Measurements from ENCODE around the gene PRX. TPM values are rescaled to one million over a fixed set of nuclear protein-coding genes. Genes with fewer than 3 reads are reported as not detected.
"Not testable (repeated sequence)": the region's sequence is repeated elsewhere in the genome, so short reads cannot be mapped to it uniquely, and the experiment has no call there.

PRX gene
- total RNA-seq, 2 donors from 2014 or later, result 3.4 to 3.7 TPM

DNA sequence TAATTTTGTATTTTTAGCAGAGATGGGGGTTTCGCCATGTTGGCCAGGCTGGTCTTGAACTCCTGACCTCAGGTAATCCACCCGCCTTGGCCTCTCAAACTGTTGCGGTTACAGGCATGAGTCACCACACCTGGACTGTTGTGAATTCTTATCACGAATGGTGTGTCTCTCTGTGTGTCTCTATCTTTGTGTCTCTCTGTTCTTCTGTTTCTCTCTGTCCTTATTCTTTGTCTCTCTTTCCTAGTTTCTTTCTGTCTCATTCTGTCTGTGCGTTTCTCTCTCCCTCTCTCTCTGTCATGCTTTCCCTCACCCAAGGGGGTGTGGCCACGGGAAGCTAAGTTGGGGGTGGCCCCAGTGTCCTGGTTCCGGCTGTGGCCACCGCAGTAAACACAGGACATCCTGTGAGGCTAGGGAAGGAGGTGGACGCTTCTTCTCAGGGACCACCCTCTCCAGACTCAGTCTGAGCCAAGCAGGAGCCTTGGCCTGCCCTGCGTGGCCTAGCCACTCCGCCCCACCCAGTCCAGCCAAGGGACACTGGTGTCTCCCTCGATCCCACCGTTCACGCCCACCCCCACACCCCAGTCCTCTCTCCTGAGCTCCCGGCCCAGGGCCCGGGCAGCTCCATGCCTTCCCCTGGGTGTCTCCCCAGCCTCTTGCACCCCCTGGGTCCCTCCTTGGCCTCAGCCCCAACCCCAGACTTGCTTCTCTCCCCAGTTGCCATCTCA, 3.9 kb upstream of the PRX start:
- ATAC-seq (replicated peaks in 1 of 2) (no peak), DNase-seq (no peak)
- peak overlapping the region in 1 of 2 donors; percentile 6 for H3K4me3 Mint-ChIP-seq
- H3K27ac Mint-ChIP-seq, result peak overlapping the region; percentile 5
- H3K36me3 Mint-ChIP-seq (ENCODE audit: insufficient read depth in 2 of 2), result no peaks in the 10 kb centered on the region
- H3K27me3 Mint-ChIP-seq (ENCODE audit: low read depth), result peaks cover 5% of the 10 kb centered on the region
- peaks cover 34% of the 10 kb centered on the region for H3K4me1 Mint-ChIP-seq (ENCODE audit: low read depth)
- no peaks in the 10 kb centered on the region for H3K9me3 Mint-ChIP-seq

DNA sequence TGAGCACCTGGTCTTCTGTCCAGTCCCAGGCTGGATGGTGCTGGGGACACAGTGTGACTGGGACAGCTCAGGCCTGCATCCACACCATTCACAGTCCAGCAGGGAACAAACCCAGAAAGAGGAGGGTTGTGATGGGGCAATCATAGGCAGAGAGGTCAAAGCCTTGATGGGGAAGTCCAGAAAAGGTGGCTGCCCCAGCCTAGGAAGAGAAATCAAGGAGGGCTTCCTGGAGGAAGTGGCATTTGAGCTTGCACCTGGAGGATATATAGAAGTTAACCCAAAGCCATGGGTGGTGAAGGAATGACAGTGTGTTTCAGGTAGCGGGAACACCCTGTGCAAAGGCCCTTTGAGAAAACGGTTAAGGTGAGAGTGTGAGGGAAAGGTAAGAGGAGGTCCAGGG, 2.6 kb upstream of the PRX start:
- Mint-ChIP-seq H3K9me3 (no peaks in the 10 kb centered on the region), H3K36me3 (ENCODE audit: insufficient read depth in 2 of 2) (no peaks in the 10 kb centered on the region), H3K27ac (no peak overlapping the region), H3K4me3 (no peak overlapping the region), H3K4me1 (ENCODE audit: low read depth) (peaks cover 25% of the 10 kb centered on the region), H3K27me3 (ENCODE audit: low read depth) (peaks cover 5% of the 10 kb centered on the region)
- ATAC-seq (replicated peaks in 1 of 2) (no peak), DNase-seq (no peak)

GRCh38 chr19:40414542-40415535, 1.7 kb upstream of the PRX start:
- ATAC-seq (replicated peaks in 1 of 2), result no peak
- Mint-ChIP-seq H3K9me3 (no peaks in the 10 kb centered on the region), H3K36me3 (ENCODE audit: insufficient read depth in 2 of 2) (no peaks in the 10 kb centered on the region), H3K4me3 (no peak overlapping the region), H3K27me3 (ENCODE audit: low read depth) (peaks cover 5% of the 10 kb centered on the region), H3K4me1 (ENCODE audit: low read depth) (peaks cover 23% of the 10 kb centered on the region), H3K27ac (no peak overlapping the region)
- no peak for DNase-seq

DNA sequence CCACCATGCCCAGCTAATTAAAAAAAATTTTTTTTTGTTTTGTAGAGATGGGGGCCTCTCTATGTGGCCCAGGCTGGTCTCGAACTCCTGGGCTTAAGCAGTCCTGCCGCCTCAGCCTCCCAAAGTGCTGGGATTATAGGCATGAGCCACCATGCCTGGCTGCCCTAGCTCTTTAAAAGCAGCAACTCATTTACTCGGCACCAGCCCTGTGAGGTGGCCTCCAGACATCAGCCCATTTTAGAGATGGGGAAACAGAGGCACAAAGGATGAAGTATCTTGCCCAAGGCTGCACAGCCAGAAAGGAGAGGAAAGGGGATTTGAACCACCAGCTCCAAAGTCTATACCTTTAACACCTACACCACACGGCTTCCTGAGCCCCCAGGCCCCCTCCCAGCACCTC, 312 bp downstream of the PRX start:
- DNase-seq (no peak), ATAC-seq (replicated peaks in 1 of 2) (no peak)
- H3K9me3 Mint-ChIP-seq, result no peaks in the 10 kb centered on the region
- H3K4me3 Mint-ChIP-seq, result no peak overlapping the region
- H3K4me1 Mint-ChIP-seq (ENCODE audit: low read depth), result peaks cover 13% of the 10 kb centered on the region
- H3K36me3 Mint-ChIP-seq (ENCODE audit: insufficient read depth in 2 of 2), result no peaks in the 10 kb centered on the region
- H3K27ac Mint-ChIP-seq, result no peak overlapping the region
- no peaks in the 10 kb centered on the region for H3K27me3 Mint-ChIP-seq (ENCODE audit: low read depth)

GRCh38 chr19:40411958-40412499, 1.1 kb downstream of the PRX start:
- ATAC-seq (replicated peaks in 1 of 2) (no peak), DNase-seq (no peak)
- Mint-ChIP-seq H3K9me3 (no peaks in the 10 kb centered on the region), H3K36me3 (ENCODE audit: insufficient read depth in 2 of 2) (no peaks in the 10 kb centered on the region), H3K4me3 (no peak overlapping the region), H3K27ac (no peak overlapping the region), H3K4me1 (ENCODE audit: low read depth) (peaks cover 12% of the 10 kb centered on the region), H3K27me3 (ENCODE audit: low read depth) (no peaks in the 10 kb centered on the region)

GRCh38 chr19:40411125-40411842, 1.9 kb downstream of the PRX start:
- H3K9me3 Mint-ChIP-seq, result no peaks in the 10 kb centered on the region
- ATAC-seq (replicated peaks in 1 of 2), result no peak
- no peaks in the 10 kb centered on the region for H3K36me3 Mint-ChIP-seq (ENCODE audit: insufficient read depth in 2 of 2)
- no peaks in the 10 kb centered on the region for H3K27me3 Mint-ChIP-seq (ENCODE audit: low read depth)
- no peak overlapping the region for H3K27ac Mint-ChIP-seq
- no peak overlapping the region for H3K4me3 Mint-ChIP-seq
- H3K4me1 Mint-ChIP-seq (ENCODE audit: low read depth), result peaks cover 8% of the 10 kb centered on the region
- no peak for DNase-seq

DNA sequence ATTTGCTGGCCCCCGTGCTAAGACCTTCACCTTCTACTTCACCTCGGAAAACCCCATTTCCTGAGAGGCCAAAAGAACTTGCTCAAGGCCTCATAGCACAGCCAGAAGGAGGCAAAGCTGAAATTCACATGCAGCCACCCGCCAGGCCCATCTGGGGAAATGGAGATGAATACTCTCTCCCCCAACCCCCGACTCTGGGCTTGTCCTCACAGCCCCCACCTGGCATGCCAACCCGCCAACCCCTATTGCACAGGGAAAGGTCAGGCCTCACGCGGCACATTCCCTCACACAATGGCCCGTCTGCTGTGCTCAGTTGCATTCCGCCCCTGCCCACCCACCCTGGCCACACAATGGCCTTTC, 3.2 kb downstream of the PRX start:
- ATAC-seq (replicated peaks in 1 of 2), result no peak
- H3K27ac Mint-ChIP-seq, result no peak overlapping the region
- H3K36me3 Mint-ChIP-seq (ENCODE audit: insufficient read depth in 2 of 2), result no peaks in the 10 kb centered on the region
- H3K4me3 Mint-ChIP-seq, result no peak overlapping the region
- DNase-seq, result no peak
- H3K4me1 Mint-ChIP-seq (ENCODE audit: low read depth), result peaks cover 8% of the 10 kb centered on the region
- H3K9me3 Mint-ChIP-seq, result no peaks in the 10 kb centered on the region
- no peaks in the 10 kb centered on the region for H3K27me3 Mint-ChIP-seq (ENCODE audit: low read depth)

- not testable (repeated sequence) for ATAC-seq (replicated peaks in 1 of 2); H3K4me3 Mint-ChIP-seq; DNase-seq; H3K36me3 Mint-ChIP-seq (ENCODE audit: insufficient read depth in 2 of 2); H3K27ac Mint-ChIP-seq; H3K27me3 Mint-ChIP-seq (ENCODE audit: low read depth); H3K9me3 Mint-ChIP-seq
- peaks cover 18% of the 10 kb centered on the region for H3K4me1 Mint-ChIP-seq (ENCODE audit: low read depth)
Observed at GRCh38 chr19:40408598-40408925, 4.6 kb downstream of the PRX start.

DNA sequence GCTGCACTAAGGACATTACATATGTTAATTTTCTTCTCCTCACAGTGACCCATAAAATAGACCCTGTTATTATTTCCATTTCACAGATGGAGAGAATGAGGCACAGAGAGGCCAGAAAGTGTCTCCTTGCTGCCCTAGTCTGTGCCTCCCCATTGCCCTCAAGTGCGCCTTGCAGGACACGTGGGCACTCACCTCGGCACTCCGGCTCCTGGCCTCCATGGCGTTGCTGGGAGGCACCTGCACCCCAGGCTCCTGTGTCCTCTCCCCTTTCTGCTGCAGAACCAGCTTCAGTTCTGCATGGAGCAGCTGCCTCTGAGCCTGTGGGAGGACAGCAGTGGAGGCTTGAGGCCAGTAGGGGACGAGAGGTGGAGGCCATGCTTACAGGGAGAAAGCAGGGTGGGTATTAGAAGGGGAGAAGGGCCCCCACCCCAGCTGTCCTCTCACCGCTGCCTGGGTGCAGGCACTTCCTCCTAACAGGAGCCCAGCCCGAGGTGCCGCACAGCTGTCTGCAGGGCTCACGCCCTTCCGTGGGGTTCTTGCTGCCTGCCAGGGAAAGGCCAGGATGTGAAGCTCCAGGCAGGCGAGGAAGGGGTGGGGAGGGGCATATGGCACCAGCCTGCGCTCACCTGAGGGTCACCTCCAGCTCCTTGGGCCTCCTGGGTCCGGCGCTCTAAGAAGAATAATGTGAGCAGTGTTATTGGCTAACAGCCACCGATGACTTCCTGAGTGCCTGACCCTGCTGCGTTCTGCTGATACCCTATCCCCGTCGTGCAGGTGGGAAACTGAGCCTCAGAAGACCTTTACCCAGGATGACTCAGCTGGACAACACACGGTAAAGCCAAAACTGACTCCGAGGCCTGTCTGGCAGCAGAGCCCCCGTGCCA, 5.2 kb downstream of the PRX start:
- no peak for ATAC-seq (replicated peaks in 1 of 2)
- DNase-seq, result no peak
- Mint-ChIP-seq H3K36me3 (ENCODE audit: insufficient read depth in 2 of 2) (no peaks in the 10 kb centered on the region), H3K4me3 (no peak overlapping the region), H3K4me1 (ENCODE audit: low read depth) (peaks cover 24% of the 10 kb centered on the region), H3K27me3 (ENCODE audit: low read depth) (no peaks in the 10 kb centered on the region), H3K9me3 (no peaks in the 10 kb centered on the region), H3K27ac (no peak overlapping the region)

- ATAC-seq (replicated peaks in 1 of 2) (peak; percentile 67 to 75), DNase-seq (peak; percentile 90)
- no peak overlapping the region for H3K27ac Mint-ChIP-seq
- no peaks in the 10 kb centered on the region for H3K27me3 Mint-ChIP-seq (ENCODE audit: low read depth)
- H3K9me3 Mint-ChIP-seq, result no peaks in the 10 kb centered on the region
- peak overlapping the region; percentile 89 to 91 for H3K4me3 Mint-ChIP-seq
- peaks cover 39% of the 10 kb centered on the region for H3K4me1 Mint-ChIP-seq (ENCODE audit: low read depth)
- H3K36me3 Mint-ChIP-seq (ENCODE audit: insufficient read depth in 2 of 2), result no peaks in the 10 kb centered on the region
Observed at GRCh38 chr19:40403262-40403984, 9.8 kb downstream of the PRX start.

- Mint-ChIP-seq H3K9me3 (no peaks in the 10 kb centered on the region), H3K27me3 (ENCODE audit: low read depth) (no peaks in the 10 kb centered on the region), H3K4me3 (no peak overlapping the region), H3K27ac (no peak overlapping the region), H3K4me1 (ENCODE audit: low read depth) (peaks cover 30% of the 10 kb centered on the region), H3K36me3 (ENCODE audit: insufficient read depth in 2 of 2) (no peaks in the 10 kb centered on the region)
- ATAC-seq (replicated peaks in 1 of 2) (no peak), DNase-seq (no peak)
Observed at GRCh38 chr19:40400559-40400958, 12.6 kb downstream of the PRX start.
